ENCODE measurements around the gene CLK3. TPM values are rescaled to one million over a fixed set of nuclear protein-coding genes. Genes with fewer than 3 reads are reported as not detected.

The CLK3 gene
- total RNA-seq (2021; fragmentation: NEBNext Ultra II Directional; extraction: Animal tissue kit (Norgen Biotek cat#: 25700)): 42.4 and 43.5 TPM in 2 replicates
- polyA plus RNA-seq (2011; rRNA removed): 67.3 and 75.6 TPM in 2 replicates
- polyA plus RNA-seq (2011; cell fraction: cytosol; rRNA removed): 75.7 TPM
- polyA plus RNA-seq (2011; cell fraction: nucleus; rRNA removed): 149 TPM
- 40.8 to 48.1 TPM (median 45.6 TPM) in 4 replicates for polyA plus RNA-seq (2012, experiment 1 of 2)
- polyA plus RNA-seq (2012, experiment 2 of 2): 24.6 TPM
- polyA plus RNA-seq (2013, experiment 1 of 2): 37.3 TPM
- 36.4 TPM for polyA plus RNA-seq (2013, experiment 2 of 2)
- polyA minus RNA-seq (2011; rRNA and poly(A)+ RNA removed): 48.8 and 72.9 TPM in 2 replicates
- polyA minus RNA-seq (2011; cell fraction: cytosol; rRNA and poly(A)+ RNA removed): 24.0 TPM
- 91.8 TPM for polyA minus RNA-seq (2011; cell fraction: nucleus; rRNA and poly(A)+ RNA removed)
- long read RNA-seq, experiment 1, partial matches to known transcripts: 5 of 14 reads
- long read RNA-seq, experiment 1, other reads (novel, unspliced or antisense): 3 of 14 reads
- long read RNA-seq, experiment 2, transcript CLK3-202 (13 exons, 2,621 nt): major isoform, 7 of 16 reads
- long read RNA-seq, experiment 2, partial matches to known transcripts: 3 of 16 reads
- long read RNA-seq, experiment 2, other reads (novel, unspliced or antisense): 5 of 16 reads

GRCh38 chr15:74615508-74616365 is at the start of gene CLK3:
Gene CLK3, plus strand, starts transcription at chr15:74615836. Its CDS starts 3,361 bp downstream, at chr15:74619197.
- H2AFZ ChIP-seq (ENCODE audit: low read length): peak within 1 kb of the TSS; percentile 75; the same call in 1 of the 2 replicates
- H3K36me3 ChIP-seq (ENCODE audit: control insufficient read depth in 2 of 4, insufficient read depth in 4 of 4, low read length in 3 of 4): peaks cover 7 to 15% (median 9%) of the 10 kb centered on the region in 4 experiments; a peak in 6 of 8 replicates
- peak within 1 kb of the TSS; percentile 52 for H4K91ac ChIP-seq (replicated peaks; ENCODE audit: insufficient read length, low read length)
- CTCF ChIA-PET (ENCODE audit: partially characterized antibody): interaction anchor here (0.6 to 37.5 kb wide), 4 partner anchors 11 to 243 kb away, joined by 4 to 1439 read pairs (median 272); partner anchors contain the start of genes CSK and CYP1A2
- no peak within 1 kb of the TSS for H2BK20ac ChIP-seq (ENCODE audit: low read length)
- H3K18ac ChIP-seq (ENCODE audit: extremely low read depth, low read length): peak within 1 kb of the TSS; percentile 85; the same call in 1 of the 2 replicates
- H3K4me2 ChIP-seq (ENCODE audit: insufficient read depth in 1 of 2, low read depth in 2 of 2, low read length in 2 of 2): peak within 1 kb of the TSS; percentile 88 to 92
- H2AK5ac ChIP-seq (ENCODE audit: low read depth, low read length): no peak within 1 kb of the TSS
- H2BK120ac ChIP-seq (replicated peaks; ENCODE audit: low read depth, low read length): no peak within 1 kb of the TSS
- 2% methylated on average over 50 of the region's 91 CpGs; no CpG with 5 or more reads in 1 of the 2 experiments for WGBS, 2 experiments (ENCODE audit: extremely low coverage in 1 of 2, insufficient coverage in 1 of 2, insufficient read length in 1 of 2, insufficient replicate concordance in 2 of 2, low coverage in 1 of 2, low lambda C conversion rate in 2 of 2, missing lambda C conversion rate in 1 of 2)
- H3K14ac ChIP-seq (ENCODE audit: insufficient read length): no peak within 1 kb of the TSS
- H2BK15ac ChIP-seq (ENCODE audit: low read length): no peak within 1 kb of the TSS
- H3K4me1 ChIP-seq (replicated peaks in 1 of 4; ENCODE audit: control insufficient read depth in 3 of 4, insufficient read depth in 4 of 4, low read length in 3 of 4): peaks cover 0 to 5% (median 2%) of the 10 kb centered on the region in 4 experiments; a peak in 5 of 7 replicates
- DNase-seq (ENCODE audit: low read depth in 1 of 2, low spot score in 2 of 2) (peak; percentile 79 to 98), FAIRE-seq (no peak)
- no peak within 1 kb of the TSS for H3K23ac ChIP-seq (ENCODE audit: insufficient read length)
- peaks cover 14 to 35% of the 10 kb centered on the region in 2 experiments for H3K79me2 ChIP-seq (ENCODE audit: control insufficient read depth in 1 of 2, insufficient read depth in 2 of 2, low read length in 2 of 2)
- peak within 1 kb of the TSS; percentile 73 for H2BK5ac ChIP-seq (ENCODE audit: low read depth, low read length)
- H3K27ac ChIP-seq (ENCODE audit: low read depth, low read length): peak within 1 kb of the TSS; percentile 68
- peak within 1 kb of the TSS; percentile 94 for H4K8ac ChIP-seq (ENCODE audit: extremely low read depth, insufficient read depth, low read length)
- H3K9ac ChIP-seq (replicated peaks in 1 of 4; ENCODE audit: extremely low read depth in 1 of 4, low read depth in 3 of 4, low read length in 3 of 4): peak within 1 kb of the TSS; percentile 32 to 94 (median 82)
- H2BK12ac ChIP-seq (ENCODE audit: low read depth, low read length): no peak within 1 kb of the TSS
- H3K79me1 ChIP-seq (ENCODE audit: low read depth, low read length): peaks cover 10% of the 10 kb centered on the region
- H4K20me1 ChIP-seq (replicated peaks in 1 of 2; ENCODE audit: control insufficient read depth in 1 of 2, insufficient read depth in 2 of 2, low read length in 2 of 2): peaks cover 14 to 39% of the 10 kb centered on the region in 2 experiments
- H3K27me3 ChIP-seq (replicated peaks in 1 of 4; ENCODE audit: control insufficient read depth in 3 of 4, extremely low read depth in 1 of 4, insufficient read depth in 3 of 4, low read length in 3 of 4): peaks cover 0 to 15% (median 11%) of the 10 kb centered on the region in 4 experiments; a peak in 4 of 7 replicates
- H3K56ac ChIP-seq (replicated peaks; ENCODE audit: insufficient read length, low read depth, low read length): peak within 1 kb of the TSS; percentile 51
- POLR2A ChIA-PET (ENCODE audit: partially characterized antibody): interaction anchor here (0.6 to 10.0 kb wide), 12 partner anchors 11 to 168 kb away, joined by 3 to 122 read pairs (median 5); partner anchors contain the start of genes ARID3B and UBL7
- H4K5ac ChIP-seq (ENCODE audit: insufficient read length, low read depth, low read length): peak within 1 kb of the TSS; percentile 3
- no peaks in the 10 kb centered on the region for H3K9me3 ChIP-seq (ENCODE audit: insufficient read depth in 2 of 2, low read depth in 1 of 2, low read length in 1 of 2)
- no peak within 1 kb of the TSS for H3K4ac ChIP-seq (replicated peaks; ENCODE audit: insufficient read length, low read depth, low read length)
- peaks cover 16% of the 10 kb centered on the region; the same call in 1 of the 2 replicates for H3K23me2 ChIP-seq (ENCODE audit: low read depth, low read length)
- peak within 1 kb of the TSS; percentile 80 to 96 (median 84) for H3K4me3 ChIP-seq (ENCODE audit: extremely low read depth in 1 of 4, insufficient read depth in 2 of 4, low read depth in 3 of 4, low read length in 4 of 4)
- TF ChIP-seq SP2 (IDR thresholded peaks at IDR 0.05; ENCODE audit: low read length) (peak; percentile 86), RAD21 (IDR thresholded peaks at IDR 0.05 in 1 of 2, conservative IDR thresholded peaks at IDR 0.05 in 1 of 2; ENCODE audit: low read depth in 2 of 2, low read length in 2 of 2) (peak in 1 of 2 experiments; percentile 14; a peak in 1 of 4 replicates), SIX5 (IDR thresholded peaks at IDR 0.05; ENCODE audit: low read depth, low read length) (peak; percentile 18; the same call in 1 of the 2 replicates)
- TF ChIP-seq, protein P1, sequence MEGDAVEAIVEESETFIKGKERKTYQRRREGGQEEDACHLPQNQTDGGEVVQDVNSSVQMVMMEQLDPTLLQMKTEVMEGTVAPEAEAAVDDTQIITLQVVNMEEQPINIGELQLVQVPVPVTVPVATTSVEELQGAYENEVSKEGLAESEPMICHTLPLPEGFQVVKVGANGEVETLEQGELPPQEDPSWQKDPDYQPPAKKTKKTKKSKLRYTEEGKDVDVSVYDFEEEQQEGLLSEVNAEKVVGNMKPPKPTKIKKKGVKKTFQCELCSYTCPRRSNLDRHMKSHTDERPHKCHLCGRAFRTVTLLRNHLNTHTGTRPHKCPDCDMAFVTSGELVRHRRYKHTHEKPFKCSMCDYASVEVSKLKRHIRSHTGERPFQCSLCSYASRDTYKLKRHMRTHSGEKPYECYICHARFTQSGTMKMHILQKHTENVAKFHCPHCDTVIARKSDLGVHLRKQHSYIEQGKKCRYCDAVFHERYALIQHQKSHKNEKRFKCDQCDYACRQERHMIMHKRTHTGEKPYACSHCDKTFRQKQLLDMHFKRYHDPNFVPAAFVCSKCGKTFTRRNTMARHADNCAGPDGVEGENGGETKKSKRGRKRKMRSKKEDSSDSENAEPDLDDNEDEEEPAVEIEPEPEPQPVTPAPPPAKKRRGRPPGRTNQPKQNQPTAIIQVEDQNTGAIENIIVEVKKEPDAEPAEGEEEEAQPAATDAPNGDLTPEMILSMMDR (IDR thresholded peaks at IDR 0.05; ENCODE audit: control extremely low read depth in 1 of 3, insufficient read depth in 1 of 3, low read depth in 1 of 3, low read length in 3 of 3): peak in 1 of 3 experiments; percentile 11; a peak in 1 of 4 replicates

All from H1 (cell line).